NK-92 (cell line): ENCODE measurements around the gene PRPF19.

ENCODE experiments used
- DNase-seq: peaks from one replicate; lab custom pipeline; 2025; ENCODE audit not compliant: unreplicated experiment; lab: John Stamatoyannopoulos, UW

PRPF19 gene

GRCh38 chr11:60906132-60906972 is at the start of gene PRPF19:
TSS of gene PRPF19 (minus strand) at chr11:60906585. CDS start at chr11:60906382, 203 bp downstream.
- peak; percentile 85 for DNase-seq

GRCh38 chr11:60955571-60955970 is 49.2 kb upstream of the PRPF19 start:
- no peak for DNase-seq

GRCh38 chr11:60954421-60954820 is 48.0 kb upstream of the PRPF19 start:
- no peak for DNase-seq

GRCh38 chr11:60953781-60954180 is 47.4 kb upstream of the PRPF19 start:
- DNase-seq: no peak

- DNase-seq: no peak
Observed at GRCh38 chr11:60952742-60953170, 46.4 kb upstream of the PRPF19 start.

- no peak for DNase-seq
Observed at GRCh38 chr11:60951904-60952741, 45.7 kb upstream of the PRPF19 start, which contains the start of gene SLC15A3. TSS of gene SLC15A3 (minus strand) at chr11:60952176. CDS start at chr11:60951551, 625 bp downstream.

- no peak for DNase-seq
Observed at GRCh38 chr11:60951606-60951903, 45.2 kb upstream of the PRPF19 start.

GRCh38 chr11:60950933-60951605 is 44.7 kb upstream of the PRPF19 start:
- no peak for DNase-seq

- DNase-seq: no peak
Observed at GRCh38 chr11:60950024-60950423, 43.6 kb upstream of the PRPF19 start.

- DNase-seq: no peak
Observed at GRCh38 chr11:60948250-60948649, 41.9 kb upstream of the PRPF19 start.

GRCh38 chr11:60947700-60948099 is 41.3 kb upstream of the PRPF19 start:
- no peak for DNase-seq

GRCh38 chr11:60946601-60947264 is 40.3 kb upstream of the PRPF19 start:
- no peak for DNase-seq

GRCh38 chr11:60945295-60945667 is 38.9 kb upstream of the PRPF19 start:
- no peak for DNase-seq

- DNase-seq: no peak
Observed at GRCh38 chr11:60944490-60945294, 38.3 kb upstream of the PRPF19 start.

GRCh38 chr11:60942970-60943565 is 36.7 kb upstream of the PRPF19 start:
- no peak for DNase-seq

GRCh38 chr11:60942219-60942618 is 35.8 kb upstream of the PRPF19 start:
- DNase-seq: no peak

GRCh38 chr11:60941371-60942119 is 35.2 kb upstream of the PRPF19 start:
- DNase-seq: no peak

GRCh38 chr11:60939855-60940254 is 33.5 kb upstream of the PRPF19 start:
- DNase-seq: no peak

GRCh38 chr11:60939301-60939700 is 32.9 kb upstream of the PRPF19 start:
- DNase-seq: no peak
